ENCODE results near the gene PLXNC1.

PLXNC1 gene

DNA sequence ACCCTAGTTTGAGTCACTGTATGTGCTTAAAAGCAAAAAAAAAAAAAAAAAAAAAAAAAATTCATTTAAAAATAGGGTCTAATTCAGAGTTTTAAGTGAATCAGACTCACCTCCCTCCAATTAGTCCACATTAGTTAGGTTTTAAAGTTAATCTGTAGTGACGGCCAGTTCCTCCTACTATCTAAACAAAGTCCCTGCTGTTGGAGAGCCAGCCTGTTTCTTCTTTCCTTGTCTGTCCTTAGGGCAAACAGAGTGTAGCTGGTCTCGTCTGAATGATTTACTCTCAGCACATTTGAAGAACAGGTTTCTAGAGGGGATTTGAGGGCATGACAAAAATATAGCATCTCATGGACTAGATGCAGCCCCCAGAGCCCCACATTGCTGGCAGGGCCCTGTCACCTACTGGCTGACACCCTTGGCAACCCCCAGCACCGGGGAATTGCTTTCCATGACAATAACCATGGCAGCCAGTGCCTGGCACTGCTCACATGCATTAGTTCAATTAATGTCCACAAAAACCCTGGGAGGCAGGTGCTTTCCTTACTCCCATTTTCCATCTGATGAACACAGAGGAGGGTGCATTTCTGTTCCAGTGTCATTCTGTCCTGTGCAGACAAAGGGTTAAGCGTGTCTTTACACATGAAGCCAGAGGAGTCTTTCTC, 138.3 kb downstream of the PLXNC1 start:
- H4K20me1 ChIP-seq (ENCODE audit: insufficient read depth, low read length), result no peaks in the 10 kb centered on the region
- H3K9ac ChIP-seq (ENCODE audit: low read length), result no peak overlapping the region
- peaks cover 19% of the 10 kb centered on the region for H3K4me1 ChIP-seq (ENCODE audit: insufficient read depth, low read length, severe bottlenecking)
- TF ChIP-seq, protein P1, sequence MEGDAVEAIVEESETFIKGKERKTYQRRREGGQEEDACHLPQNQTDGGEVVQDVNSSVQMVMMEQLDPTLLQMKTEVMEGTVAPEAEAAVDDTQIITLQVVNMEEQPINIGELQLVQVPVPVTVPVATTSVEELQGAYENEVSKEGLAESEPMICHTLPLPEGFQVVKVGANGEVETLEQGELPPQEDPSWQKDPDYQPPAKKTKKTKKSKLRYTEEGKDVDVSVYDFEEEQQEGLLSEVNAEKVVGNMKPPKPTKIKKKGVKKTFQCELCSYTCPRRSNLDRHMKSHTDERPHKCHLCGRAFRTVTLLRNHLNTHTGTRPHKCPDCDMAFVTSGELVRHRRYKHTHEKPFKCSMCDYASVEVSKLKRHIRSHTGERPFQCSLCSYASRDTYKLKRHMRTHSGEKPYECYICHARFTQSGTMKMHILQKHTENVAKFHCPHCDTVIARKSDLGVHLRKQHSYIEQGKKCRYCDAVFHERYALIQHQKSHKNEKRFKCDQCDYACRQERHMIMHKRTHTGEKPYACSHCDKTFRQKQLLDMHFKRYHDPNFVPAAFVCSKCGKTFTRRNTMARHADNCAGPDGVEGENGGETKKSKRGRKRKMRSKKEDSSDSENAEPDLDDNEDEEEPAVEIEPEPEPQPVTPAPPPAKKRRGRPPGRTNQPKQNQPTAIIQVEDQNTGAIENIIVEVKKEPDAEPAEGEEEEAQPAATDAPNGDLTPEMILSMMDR (IDR thresholded peaks at IDR 0.05; ENCODE audit: low read length), result no peak
- no peak for TF ChIP-seq EZH2 (IDR thresholded peaks at IDR 0.05; ENCODE audit: borderline replicate concordance, low read length)
- H2AFZ ChIP-seq (ENCODE audit: low read length), result no peak overlapping the region
- H3K36me3 ChIP-seq (ENCODE audit: insufficient read depth, low read length), result no peaks in the 10 kb centered on the region
- no peaks in the 10 kb centered on the region for H3K27me3 ChIP-seq (ENCODE audit: insufficient read depth, low read length)
- no peaks in the 10 kb centered on the region for H3K9me3 ChIP-seq (ENCODE audit: low read length)
- H3K79me2 ChIP-seq (ENCODE audit: insufficient read depth, low read length), result no peaks in the 10 kb centered on the region
- H3K9me2 ChIP-seq (ENCODE audit: low read depth, low read length), result no peaks in the 10 kb centered on the region
- H3F3A ChIP-seq (ENCODE audit: insufficient read depth, low read length), result no peaks in the 10 kb centered on the region
- no peak overlapping the region for H3K4me3 ChIP-seq (ENCODE audit: low read depth, low read length, poor library complexity, severe bottlenecking)
- no peak overlapping the region for H3K27ac ChIP-seq (ENCODE audit: low read depth, low read length, poor library complexity, severe bottlenecking)
- H3K4me2 ChIP-seq (ENCODE audit: low read length), result no peak overlapping the region

DNA sequence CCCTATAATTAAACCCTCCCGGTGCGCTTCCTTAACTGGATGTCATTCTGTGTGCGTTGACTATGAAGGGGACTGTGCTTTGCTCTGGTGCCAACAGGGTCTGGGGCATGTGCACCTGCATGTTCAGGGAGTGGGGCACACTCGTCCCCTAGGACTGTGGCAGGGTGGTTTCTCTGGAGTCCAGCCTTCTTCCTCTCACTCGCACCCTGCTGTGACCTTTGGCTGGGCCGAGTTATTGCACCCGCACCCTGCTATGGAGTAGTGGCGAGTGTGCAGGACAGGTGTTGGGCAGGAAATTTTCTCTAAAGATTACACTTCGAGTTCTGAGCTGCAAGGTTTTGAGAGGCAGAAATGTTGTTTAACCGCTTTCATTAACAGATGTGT, 138.9 kb downstream of the PLXNC1 start:
- Histone ChIP-seq H3K9ac (ENCODE audit: low read length) (no peak overlapping the region), H3K4me3 (ENCODE audit: low read depth, low read length, poor library complexity, severe bottlenecking) (no peak overlapping the region), H4K20me1 (ENCODE audit: insufficient read depth, low read length) (no peaks in the 10 kb centered on the region), H3K9me2 (ENCODE audit: low read depth, low read length) (no peaks in the 10 kb centered on the region), H3K4me1 (ENCODE audit: insufficient read depth, low read length, severe bottlenecking) (peaks cover 19% of the 10 kb centered on the region), H2AFZ (ENCODE audit: low read length) (no peak overlapping the region), H3K79me2 (ENCODE audit: insufficient read depth, low read length) (no peaks in the 10 kb centered on the region), H3K9me3 (ENCODE audit: low read length) (no peaks in the 10 kb centered on the region), H3K27me3 (ENCODE audit: insufficient read depth, low read length) (no peaks in the 10 kb centered on the region), H3K36me3 (ENCODE audit: insufficient read depth, low read length) (no peaks in the 10 kb centered on the region), H3K27ac (ENCODE audit: low read depth, low read length, poor library complexity, severe bottlenecking) (no peak overlapping the region), H3F3A (ENCODE audit: insufficient read depth, low read length) (no peaks in the 10 kb centered on the region), H3K4me2 (ENCODE audit: low read length) (no peak overlapping the region)
- TF ChIP-seq EZH2 (IDR thresholded peaks at IDR 0.05; ENCODE audit: borderline replicate concordance, low read length), result no peak
- TF ChIP-seq, protein P1 (IDR thresholded peaks at IDR 0.05; ENCODE audit: low read length), result no peak

DNA sequence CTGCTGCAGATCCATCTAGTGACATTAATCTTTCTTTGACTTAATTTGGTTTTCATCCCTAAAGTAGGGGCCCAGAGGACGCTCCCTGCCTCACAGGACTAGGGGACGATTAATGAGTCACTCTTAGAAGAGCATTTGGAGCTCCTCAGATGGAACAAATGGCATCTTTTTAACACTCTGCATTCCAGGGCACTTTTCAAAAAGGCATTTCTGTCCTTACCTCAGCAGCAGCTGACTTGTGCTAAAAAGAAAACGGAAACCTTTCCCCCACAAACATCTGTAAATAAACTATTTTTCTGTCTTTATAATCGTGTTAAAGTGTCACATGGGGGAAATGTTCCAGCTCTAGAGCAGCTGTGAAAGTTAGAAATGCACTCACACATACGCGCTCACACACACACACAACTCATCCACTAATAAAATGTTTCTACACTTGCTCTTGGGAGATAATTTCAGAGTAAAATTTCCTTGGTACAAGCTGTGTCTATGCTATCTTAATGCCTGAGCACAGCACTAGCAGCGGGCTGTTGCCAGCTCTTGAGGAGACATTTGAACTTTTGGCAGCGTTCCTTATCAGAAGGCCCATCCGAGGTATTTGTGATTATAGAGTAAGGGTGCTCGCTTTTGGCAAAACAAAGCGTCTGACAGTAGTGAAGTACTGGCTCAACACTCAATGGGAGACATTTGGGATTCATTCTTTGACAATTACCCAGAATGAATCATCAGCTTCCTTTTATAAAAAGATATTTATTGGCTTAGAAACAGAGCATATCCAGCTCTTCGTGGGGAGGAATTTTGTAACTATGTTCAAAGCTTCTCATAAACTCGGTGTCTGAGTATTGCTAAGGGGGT, 141.3 kb downstream of the PLXNC1 start:
- H3K27me3 ChIP-seq (ENCODE audit: insufficient read depth, low read length), result no peaks in the 10 kb centered on the region
- TF ChIP-seq, protein P1 (IDR thresholded peaks at IDR 0.05; ENCODE audit: low read length), result no peak
- no peak for TF ChIP-seq EZH2 (IDR thresholded peaks at IDR 0.05; ENCODE audit: borderline replicate concordance, low read length)
- H3K9ac ChIP-seq (ENCODE audit: low read length), result no peak overlapping the region
- H3K79me2 ChIP-seq (ENCODE audit: insufficient read depth, low read length), result no peaks in the 10 kb centered on the region
- H3K27ac ChIP-seq (ENCODE audit: low read depth, low read length, poor library complexity, severe bottlenecking), result no peak overlapping the region
- no peaks in the 10 kb centered on the region for H3K9me3 ChIP-seq (ENCODE audit: low read length)
- H3K36me3 ChIP-seq (ENCODE audit: insufficient read depth, low read length), result no peaks in the 10 kb centered on the region
- no peaks in the 10 kb centered on the region for H4K20me1 ChIP-seq (ENCODE audit: insufficient read depth, low read length)
- H2AFZ ChIP-seq (ENCODE audit: low read length), result no peak overlapping the region
- H3K4me1 ChIP-seq (ENCODE audit: insufficient read depth, low read length, severe bottlenecking), result peaks cover 13% of the 10 kb centered on the region
- H3K4me3 ChIP-seq (ENCODE audit: low read depth, low read length, poor library complexity, severe bottlenecking), result no peak overlapping the region
- H3K4me2 ChIP-seq (ENCODE audit: low read length), result no peak overlapping the region
- H3F3A ChIP-seq (ENCODE audit: insufficient read depth, low read length), result no peaks in the 10 kb centered on the region
- H3K9me2 ChIP-seq (ENCODE audit: low read depth, low read length), result no peaks in the 10 kb centered on the region

All from OCI-LY1 (cell line).